ENCODE results near the gene CHCHD1. TPM values are rescaled to one million over a fixed set of nuclear protein-coding genes. Genes with fewer than 3 reads are reported as not detected.

CHCHD1 gene
- total RNA-seq, 1 experiment from 2014 or later = 44.1 TPM

- H3K27ac ChIP-seq = no peak overlapping the region
- peak overlapping the region; percentile 69 for H3K4me2 ChIP-seq
- CTCF ChIA-PET = no interaction called here
- peaks cover 1% of the 10 kb centered on the region; the same call in 1 of the 2 replicates for H3K79me2 ChIP-seq (ENCODE audit: low read depth)
- H3K27me3 ChIP-seq (ENCODE audit: insufficient read depth, low read depth) = no peaks in the 10 kb centered on the region
- BruUV-seq (replicated peaks) = no TSS peak
- peaks cover 7% of the 10 kb centered on the region for H3K4me1 ChIP-seq (replicated peaks; ENCODE audit: insufficient read depth)
- peaks cover 17% of the 10 kb centered on the region for H3K36me3 ChIP-seq (ENCODE audit: low read depth)
- H3F3A ChIP-seq (ENCODE audit: insufficient read depth, low read depth) = peaks cover 42% of the 10 kb centered on the region
- TF ChIP-seq, protein P1, sequence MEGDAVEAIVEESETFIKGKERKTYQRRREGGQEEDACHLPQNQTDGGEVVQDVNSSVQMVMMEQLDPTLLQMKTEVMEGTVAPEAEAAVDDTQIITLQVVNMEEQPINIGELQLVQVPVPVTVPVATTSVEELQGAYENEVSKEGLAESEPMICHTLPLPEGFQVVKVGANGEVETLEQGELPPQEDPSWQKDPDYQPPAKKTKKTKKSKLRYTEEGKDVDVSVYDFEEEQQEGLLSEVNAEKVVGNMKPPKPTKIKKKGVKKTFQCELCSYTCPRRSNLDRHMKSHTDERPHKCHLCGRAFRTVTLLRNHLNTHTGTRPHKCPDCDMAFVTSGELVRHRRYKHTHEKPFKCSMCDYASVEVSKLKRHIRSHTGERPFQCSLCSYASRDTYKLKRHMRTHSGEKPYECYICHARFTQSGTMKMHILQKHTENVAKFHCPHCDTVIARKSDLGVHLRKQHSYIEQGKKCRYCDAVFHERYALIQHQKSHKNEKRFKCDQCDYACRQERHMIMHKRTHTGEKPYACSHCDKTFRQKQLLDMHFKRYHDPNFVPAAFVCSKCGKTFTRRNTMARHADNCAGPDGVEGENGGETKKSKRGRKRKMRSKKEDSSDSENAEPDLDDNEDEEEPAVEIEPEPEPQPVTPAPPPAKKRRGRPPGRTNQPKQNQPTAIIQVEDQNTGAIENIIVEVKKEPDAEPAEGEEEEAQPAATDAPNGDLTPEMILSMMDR (conservative IDR thresholded peaks at IDR 0.05) = 0 out of 2 replicates have a peak, but pooled peaks have one; percentile 27
- no peak for TF ChIP-seq EZH2 (IDR thresholded peaks at IDR 0.05; ENCODE audit: low read depth)
- DNase-seq = peak in 1 of 2 experiments; percentile 49
- H2AFZ ChIP-seq = no peak overlapping the region
- POLR2A ChIA-PET (ENCODE audit: unreplicated experiment) = interaction anchor here (0.6 to 1.0 kb wide), 3 partner anchors 11 to 326 kb away, joined by 4 read pairs; no protein-coding TSS in a partner anchor
- H4K20me1 ChIP-seq (ENCODE audit: insufficient read depth) = peaks cover 9% of the 10 kb centered on the region; the same call in 1 of the 2 replicates
- H3K9me3 ChIP-seq (ENCODE audit: insufficient read depth, low read depth) = no peaks in the 10 kb centered on the region
- H3K4me3 ChIP-seq = no peak overlapping the region
- H3K9me2 ChIP-seq (ENCODE audit: insufficient read depth) = no peaks in the 10 kb centered on the region
- intact Hi-C loops (cut with micrococcal nuclease; ENCODE audit: unreplicated experiment) = no loop called here
These were observed 7.2 kb upstream of the CHCHD1 start for GRCh38 chr10:73774637-73775036.

- DNase-seq = no peak
- POLR2A ChIA-PET (ENCODE audit: unreplicated experiment) = no interaction called here
- Histone ChIP-seq H4K20me1 (ENCODE audit: insufficient read depth) (peaks cover 9% of the 10 kb centered on the region; the same call in 1 of the 2 replicates), H3K9me2 (ENCODE audit: insufficient read depth) (no peaks in the 10 kb centered on the region), H3K4me3 (no peak overlapping the region), H3K9me3 (ENCODE audit: insufficient read depth, low read depth) (no peaks in the 10 kb centered on the region), H2AFZ (no peak overlapping the region), H3K27me3 (ENCODE audit: insufficient read depth, low read depth) (no peaks in the 10 kb centered on the region), H3K27ac (no peak overlapping the region), H3F3A (ENCODE audit: insufficient read depth, low read depth) (peaks cover 41% of the 10 kb centered on the region; the same call in 1 of the 2 replicates), H3K79me2 (ENCODE audit: low read depth) (peaks cover 41% of the 10 kb centered on the region), H3K4me2 (no peak overlapping the region), H3K36me3 (ENCODE audit: low read depth) (no peaks in the 10 kb centered on the region), H3K4me1 (replicated peaks; ENCODE audit: insufficient read depth) (peaks cover 27% of the 10 kb centered on the region)
- no TSS peak for BruUV-seq (replicated peaks)
- CTCF ChIA-PET = interaction anchor here (0.9 kb wide), 1 partner anchor 16 kb away, joined by 33 read pairs; no protein-coding TSS in a partner anchor
- intact Hi-C loops (cut with micrococcal nuclease; ENCODE audit: unreplicated experiment) = no loop called here
- no peak for TF ChIP-seq EZH2 (IDR thresholded peaks at IDR 0.05; ENCODE audit: low read depth)
- TF ChIP-seq, protein P1 (conservative IDR thresholded peaks at IDR 0.05) = no peak
These were observed 2.8 kb upstream of the CHCHD1 start for GRCh38 chr10:73779018-73779417.

DNA sequence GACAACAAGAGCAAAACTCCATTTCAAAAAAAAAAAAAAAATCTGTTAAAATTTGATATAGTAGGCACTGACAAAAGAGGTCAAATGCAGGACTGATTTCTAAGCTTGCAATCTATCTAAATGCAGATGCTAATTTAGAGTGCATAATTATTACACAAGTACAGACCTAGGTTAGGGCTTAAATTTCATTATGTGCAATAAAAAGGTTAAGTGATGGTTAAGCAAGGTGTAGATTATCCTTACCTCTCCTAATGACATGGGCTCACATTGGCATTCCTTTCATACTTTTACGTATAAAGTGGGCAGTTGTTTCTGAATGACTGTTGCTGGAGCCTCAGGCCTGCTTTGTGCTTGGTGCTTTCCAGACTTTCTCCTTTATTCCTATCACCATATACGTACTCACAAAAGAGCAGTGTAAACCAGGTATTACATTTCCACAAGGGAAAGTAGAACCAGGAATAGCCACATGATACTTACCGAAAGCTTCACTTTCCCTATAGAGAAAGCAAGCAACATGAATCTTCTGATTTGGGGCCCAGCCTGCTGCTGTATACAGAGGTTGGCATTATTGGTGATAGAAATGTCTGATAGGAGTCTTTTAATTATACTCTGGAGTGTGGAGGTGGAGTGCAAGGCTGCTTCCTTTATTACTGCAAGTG, 2.2 kb upstream of the CHCHD1 start:
- H3K36me3 ChIP-seq (ENCODE audit: low read depth) = no peaks in the 10 kb centered on the region
- H3K4me1 ChIP-seq (replicated peaks; ENCODE audit: insufficient read depth) = peaks cover 28% of the 10 kb centered on the region
- peaks cover 9% of the 10 kb centered on the region; the same call in 1 of the 2 replicates for H4K20me1 ChIP-seq (ENCODE audit: insufficient read depth)
- H3K9me3 ChIP-seq (ENCODE audit: insufficient read depth, low read depth) = no peaks in the 10 kb centered on the region
- no peak for DNase-seq
- POLR2A ChIA-PET (ENCODE audit: unreplicated experiment) = no interaction called here
- intact Hi-C loops (cut with micrococcal nuclease; ENCODE audit: unreplicated experiment) = no loop called here
- H3K4me3 ChIP-seq = no peak overlapping the region
- peaks cover 43% of the 10 kb centered on the region for H3F3A ChIP-seq (ENCODE audit: insufficient read depth, low read depth)
- no peak overlapping the region for H2AFZ ChIP-seq
- H3K27me3 ChIP-seq (ENCODE audit: insufficient read depth, low read depth) = no peaks in the 10 kb centered on the region
- CTCF ChIA-PET = no interaction called here
- H3K4me2 ChIP-seq = no peak overlapping the region
- H3K27ac ChIP-seq = no peak overlapping the region
- H3K79me2 ChIP-seq (ENCODE audit: low read depth) = peaks cover 48% of the 10 kb centered on the region
- H3K9me2 ChIP-seq (ENCODE audit: insufficient read depth) = no peaks in the 10 kb centered on the region
- no TSS peak for BruUV-seq (replicated peaks)
- TF ChIP-seq EZH2 (IDR thresholded peaks at IDR 0.05; ENCODE audit: low read depth) = no peak
- TF ChIP-seq, protein P1 (conservative IDR thresholded peaks at IDR 0.05) = no peak
